DOHH2 (cell line): ENCODE data around the gene LPIN1.
A peak's percentile ranks its signal among the peaks of the same experiment; 100 is the strongest.

Experiments used
- H3F3A ChIP-seq: fragments of 200-600 bp; sonication (generic), shearing (Covaris generic); 2 replicates; pipeline ENCODE4 v1.6.0; 2016; ENCODE audit warnings: antibody characterized with exemption, mild to moderate bottlenecking; ENCODE audit not compliant: control insufficient read depth, insufficient read depth
- H3K27ac ChIP-seq: fragments of 200-600 bp; sonication (generic); 2 replicates; pipeline ENCODE4 v1.5.1; 2014; ENCODE audit warnings: low read depth, mild to moderate bottlenecking, low read length, moderate library complexity
- H3K27me3 ChIP-seq: fragments of 200-600 bp; sonication (generic); 2 replicates; pipeline ENCODE4 v1.6.1; 2014; ENCODE audit warnings: mild to moderate bottlenecking, low read length, mixed read lengths; ENCODE audit not compliant: control insufficient read depth
- H3K36me3 ChIP-seq: fragments of 200-600 bp; sonication (generic); 2 replicates; pipeline ENCODE4 v1.6.1; 2014; ENCODE audit warnings: mild to moderate bottlenecking, low read length, moderate library complexity, mixed read lengths; ENCODE audit not compliant: control insufficient read depth
- H3K4me1 ChIP-seq: fragments of 200-600 bp; sonication (generic); 2 replicates; pipeline ENCODE4 v1.6.1; 2014; ENCODE audit warnings: mild to moderate bottlenecking, low read length, mixed read lengths; ENCODE audit not compliant: control insufficient read depth
- H3K4me2 ChIP-seq: fragments of 200-600 bp; sonication (generic); 2 replicates; pipeline ENCODE4 v1.6.0; 2014; ENCODE audit warnings: mild to moderate bottlenecking, low read length, moderate library complexity
- H3K4me3 ChIP-seq: fragments of 200-600 bp; sonication (generic); 2 replicates; pipeline ENCODE4 v1.5.1; 2014; ENCODE audit warnings: mild to moderate bottlenecking, low read length, mixed read lengths
- H3K79me2 ChIP-seq: fragments of 200-600 bp; sonication (generic); 2 replicates; pipeline ENCODE4 v1.6.1; 2014; ENCODE audit warnings: mild to moderate bottlenecking, low read length, mixed read lengths; ENCODE audit not compliant: control insufficient read depth
- H3K9me2 ChIP-seq: fragments of 200-600 bp; sonication (generic); replicated peaks from 2 replicates; pipeline ENCODE4 v1.6.1; 2014; ENCODE audit warnings: mild to moderate bottlenecking, low read length, mixed read lengths; ENCODE audit not compliant: control insufficient read depth
- H3K9me3 ChIP-seq: fragments of 200-600 bp; sonication (generic); 2 replicates; pipeline ENCODE4 v1.6.1; 2014; ENCODE audit warnings: antibody characterized with exemption, low read length, mixed read lengths; ENCODE audit not compliant: control insufficient read depth, insufficient read depth
- H4K20me1 ChIP-seq: fragments of 200-600 bp; sonication (generic); 2 replicates; pipeline ENCODE4 v1.6.0; 2014; ENCODE audit warnings: low read depth, mild to moderate bottlenecking, antibody characterized with exemption, low read length, moderate library complexity; ENCODE audit not compliant: control insufficient read depth, insufficient read depth
- CTCF ChIP-seq: fragments of 200-600 bp; sonication (generic); IDR thresholded peaks from one replicate; pipeline ENCODE4 v1.5.1; 2014; ENCODE audit warnings: antibody characterized with exemption, mild to moderate bottlenecking, low read depth, low read length; ENCODE audit not compliant: poor library complexity, severe bottlenecking
- EZH2phosphoT487 ChIP-seq: fragments of 200-600 bp; sonication (generic); IDR thresholded peaks from 2 replicates; pipeline ENCODE4 v1.6.1; 2017; ENCODE audit warnings: borderline replicate concordance, mild to moderate bottlenecking, antibody characterized with exemption, low read length, moderate library complexity, mixed read lengths

Gene LPIN1

GRCh38 chr2:11716689-11717321 is 29.6 kb upstream of the LPIN1 start:
- Histone ChIP-seq H3K9me2 (no peaks in the 10 kb centered on the region), H3K4me1 (peaks cover 14% of the 10 kb centered on the region), H3K4me3 (no peak overlapping the region), H3K27ac (no peak overlapping the region), H3K27me3 (peaks cover 54% of the 10 kb centered on the region), H3F3A (no peaks in the 10 kb centered on the region), H3K79me2 (no peaks in the 10 kb centered on the region), H3K4me2 (peak overlapping the region; percentile 13; the same call in 1 of the 2 replicates), H4K20me1 (no peaks in the 10 kb centered on the region; the same call in 1 of the 2 replicates), H3K36me3 (no peaks in the 10 kb centered on the region), H3K9me3 (no peaks in the 10 kb centered on the region)
- no peak for TF ChIP-seq EZH2phosphoT487
- no peak for TF ChIP-seq CTCF

DNA sequence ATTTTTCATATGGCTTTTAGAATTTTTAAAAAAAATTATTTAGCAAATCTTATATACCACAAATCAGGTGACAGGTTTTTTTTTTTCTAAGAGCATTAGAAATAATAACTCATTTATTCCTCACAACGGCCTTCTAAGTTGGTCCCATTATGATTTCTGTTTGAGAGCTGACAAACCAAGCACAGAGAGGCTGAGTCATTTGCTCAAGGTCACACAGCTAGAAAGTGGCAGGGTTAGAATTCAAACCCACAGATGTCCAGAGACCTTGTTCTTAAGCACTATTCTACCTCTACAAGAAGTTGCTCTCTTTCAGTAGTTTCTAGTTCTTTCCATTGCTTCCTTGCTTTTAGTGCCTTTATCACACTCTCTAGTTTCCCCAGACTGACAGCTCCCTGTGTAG is 28.8 kb upstream of the LPIN1 start:
- TF ChIP-seq CTCF (no peak), EZH2phosphoT487 (no peak)
- peaks cover 14% of the 10 kb centered on the region for H3K4me1 ChIP-seq
- H3K79me2 ChIP-seq: no peaks in the 10 kb centered on the region
- no peaks in the 10 kb centered on the region for H3F3A ChIP-seq
- H3K27ac ChIP-seq: no peak overlapping the region
- H3K4me2 ChIP-seq: no peak overlapping the region
- no peak overlapping the region for H3K4me3 ChIP-seq
- no peaks in the 10 kb centered on the region for H3K36me3 ChIP-seq
- H3K9me3 ChIP-seq: no peaks in the 10 kb centered on the region
- no peaks in the 10 kb centered on the region; the same call in 1 of the 2 replicates for H4K20me1 ChIP-seq
- H3K27me3 ChIP-seq: peaks cover 61% of the 10 kb centered on the region
- H3K9me2 ChIP-seq: no peaks in the 10 kb centered on the region

GRCh38 chr2:11718606-11719005 is 27.8 kb upstream of the LPIN1 start:
- Histone ChIP-seq H3F3A (no peaks in the 10 kb centered on the region), H3K79me2 (no peaks in the 10 kb centered on the region), H3K4me3 (no peak overlapping the region), H3K27ac (no peak overlapping the region), H3K9me2 (no peaks in the 10 kb centered on the region), H3K36me3 (no peaks in the 10 kb centered on the region), H3K27me3 (peaks cover 67% of the 10 kb centered on the region), H3K4me2 (no peak overlapping the region), H3K4me1 (peaks cover 14% of the 10 kb centered on the region), H4K20me1 (no peaks in the 10 kb centered on the region; the same call in 1 of the 2 replicates), H3K9me3 (no peaks in the 10 kb centered on the region)
- TF ChIP-seq CTCF (no peak), EZH2phosphoT487 (no peak)
